HEK293T (cell line): ENCODE results near the gene CEP170B.

Source experiments
- ARNT ChIP-seq: fragments of 450-650 bp; IDR thresholded peaks from 2 replicates; pipeline ENCODE4 v1.6.1; 2017; ENCODE audit warnings: mild to moderate bottlenecking
- ELF4 ChIP-seq: fragments of 450-650 bp; IDR thresholded peaks from 2 replicates; pipeline ENCODE4 v1.6.1; 2017; ENCODE audit warnings: antibody characterized with exemption
- FOXA1 ChIP-seq: fragments of 450-650 bp; IDR thresholded peaks from 2 replicates; pipeline ENCODE4 v1.6.1; 2016; ENCODE audit warnings: mild to moderate bottlenecking
- FOXK2 ChIP-seq: fragments of 450-650 bp; IDR thresholded peaks from 2 replicates; pipeline ENCODE4 v1.6.1; 2016; ENCODE audit warnings: mild to moderate bottlenecking
- FOXM1 ChIP-seq: fragments of 450-650 bp; IDR thresholded peaks from 2 replicates; pipeline ENCODE4 v1.6.1; 2017; ENCODE audit warnings: mild to moderate bottlenecking, borderline replicate concordance
- HDGF ChIP-seq: fragments of 450-650 bp; IDR thresholded peaks from 2 replicates; pipeline ENCODE4 v1.6.1; 2017; ENCODE audit warnings: antibody characterized with exemption, borderline replicate concordance
- L3MBTL2 ChIP-seq: fragments of 450-650 bp; conservative IDR thresholded peaks from 2 replicates; pipeline ENCODE4 v1.6.1; 2016; ENCODE audit warnings: mild to moderate bottlenecking
- LEF1 ChIP-seq: fragments of 450-650 bp; IDR thresholded peaks from 2 replicates; pipeline ENCODE4 v1.6.1; 2017; ENCODE audit warnings: mild to moderate bottlenecking, borderline replicate concordance
- NFRKB ChIP-seq: fragments of 450-650 bp; IDR thresholded peaks from 2 replicates; pipeline ENCODE4 v1.6.1; 2016; ENCODE audit warnings: mild to moderate bottlenecking, moderate library complexity
- PKNOX1 ChIP-seq: fragments of 450-650 bp; IDR thresholded peaks from 2 replicates; pipeline ENCODE4 v1.6.1; 2016
- SP1 ChIP-seq: fragments of 450-650 bp; IDR thresholded peaks from 2 replicates; pipeline ENCODE4 v1.6.1; 2017
- SUZ12 ChIP-seq: fragments of 450-650 bp; IDR thresholded peaks from 2 replicates; pipeline ENCODE4 v1.6.1; 2016; ENCODE audit warnings: mild to moderate bottlenecking
- TARDBP ChIP-seq: fragments of 450-650 bp; IDR thresholded peaks from 2 replicates; pipeline ENCODE4 v1.6.1; 2016

DNA sequence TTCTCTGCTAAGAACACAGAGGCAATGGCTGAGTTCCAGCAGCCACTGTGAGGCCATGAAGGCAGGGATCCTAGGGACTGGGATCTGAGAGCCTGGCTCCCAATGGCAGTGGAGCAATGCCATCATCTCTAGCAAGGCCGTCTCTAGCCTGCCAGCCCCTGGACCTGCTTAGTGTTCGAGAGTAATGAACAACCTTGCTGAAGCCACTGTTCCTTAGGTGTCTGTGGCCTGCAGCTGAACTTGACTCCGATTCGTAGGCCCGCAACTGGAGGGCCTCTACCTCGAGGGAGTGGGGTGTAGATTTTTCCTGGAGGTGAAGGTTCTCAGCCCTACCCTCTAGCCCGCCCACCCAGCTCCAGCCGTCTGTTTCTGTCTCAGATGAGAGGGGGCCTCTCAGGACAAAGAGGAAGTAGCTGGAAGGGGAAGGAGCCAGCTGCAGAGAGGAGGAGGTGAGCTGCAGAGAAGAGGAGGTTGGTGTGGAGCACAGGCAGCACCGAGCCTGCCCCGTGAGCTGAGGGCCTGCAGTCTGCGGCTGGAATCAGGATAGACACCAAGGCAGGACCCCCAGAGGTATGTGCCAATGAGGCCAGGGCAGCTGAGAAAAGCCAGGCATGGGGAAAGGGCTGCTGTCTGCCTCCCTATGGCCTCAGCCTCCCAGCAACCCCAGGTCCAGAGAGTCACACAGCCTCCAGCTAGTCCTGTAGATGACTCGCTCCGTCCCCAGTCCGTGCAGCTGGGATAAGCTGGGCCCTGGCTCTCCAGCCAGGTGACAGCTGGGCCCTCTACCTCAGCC is 59.5 kb downstream of the CEP170B start, which contains the start of gene PLD4:
- TF ChIP-seq TARDBP = no peak
- no peak for TF ChIP-seq SUZ12
- TF ChIP-seq L3MBTL2 = no peak
- TF ChIP-seq ELF4 = no peak
- TF ChIP-seq SP1 = no peak
- no peak for TF ChIP-seq ARNT
- no peak for TF ChIP-seq FOXM1
- TF ChIP-seq LEF1 = no peak
- TF ChIP-seq NFRKB = no peak
- no peak for TF ChIP-seq PKNOX1
- TF ChIP-seq FOXA1 = no peak
- TF ChIP-seq FOXK2 = no peak
- TF ChIP-seq HDGF = no peak
